DMS 273 (cell line): ENCODE measurements around the gene NAA60.

Source experiments
- DNase-seq: peaks from one replicate; lab custom pipeline; 2025; ENCODE audit not compliant: unreplicated experiment; lab: John Stamatoyannopoulos, UW

The NAA60 gene

DNA sequence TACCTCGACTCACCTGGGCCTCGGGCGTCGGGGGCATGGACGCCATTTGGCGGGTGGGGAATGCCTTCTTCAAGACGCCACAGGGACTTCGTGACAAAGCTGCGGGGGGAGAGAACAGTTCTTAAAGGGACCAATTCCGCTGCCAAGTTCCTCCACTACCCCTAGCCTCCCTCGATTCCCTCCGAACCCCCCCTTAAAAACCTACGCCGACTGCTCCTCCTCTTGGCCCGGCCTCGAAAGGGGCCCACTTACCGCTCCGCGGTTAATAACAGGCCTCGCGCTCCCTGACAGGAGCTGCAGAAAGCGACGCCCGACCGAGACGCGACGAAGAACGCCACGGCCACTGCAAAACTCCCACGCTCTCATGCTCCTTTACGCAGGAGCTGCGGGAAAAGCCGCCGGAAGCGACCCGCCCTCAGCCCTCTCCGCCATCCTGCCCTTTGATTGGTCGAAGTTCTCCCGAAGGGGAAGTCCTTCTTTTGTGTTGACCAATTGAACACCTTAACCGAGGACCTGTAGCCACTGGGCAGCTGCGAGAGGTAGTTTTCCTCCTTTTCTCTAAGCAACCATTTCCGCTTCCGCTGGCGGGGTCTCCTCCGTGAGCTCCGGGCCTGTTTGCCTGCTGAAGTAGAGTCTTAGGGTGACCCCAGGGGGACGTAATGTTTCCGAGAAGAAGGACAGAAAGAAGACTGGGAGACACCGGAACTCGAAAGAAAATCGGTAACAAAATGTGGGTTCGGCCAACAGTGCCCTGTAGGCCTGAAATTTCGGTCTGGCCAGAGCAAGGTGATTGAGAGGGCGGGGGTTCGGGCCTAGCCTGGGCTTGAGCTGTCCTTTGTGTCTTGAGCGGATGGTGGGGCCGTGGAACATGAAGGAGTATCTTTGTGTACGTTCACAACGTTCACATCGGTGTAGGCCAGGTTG, at the start of gene NAA60, which contains the start of gene ZNF597:
Gene NAA60, plus strand, starts transcription at position 573 of the 924 bp plus-strand sequence. CDS start 32,548 bp downstream, outside the sequence.
Gene ZNF597, minus strand, starts transcription at position 397 of the 924 bp plus-strand sequence. Its CDS starts 351 bp downstream, at position 46.
- peak; percentile 96 for DNase-seq

DNA sequence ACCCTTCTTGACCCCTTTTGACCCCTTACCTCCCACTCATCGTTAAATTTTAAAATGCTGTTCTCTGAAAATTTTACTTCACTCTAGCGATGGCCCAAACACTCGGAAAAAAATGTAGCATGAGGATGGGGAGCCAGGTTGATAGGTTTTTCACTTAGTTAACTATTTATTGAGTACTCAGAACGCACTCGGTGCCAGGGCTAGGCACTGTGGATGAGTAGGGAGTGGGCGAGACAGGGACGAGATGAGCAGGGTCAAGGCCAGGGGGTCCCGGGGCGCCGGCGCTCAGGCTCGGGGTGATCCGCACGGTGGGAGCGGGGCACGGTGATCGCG, 43.1 kb upstream of the NAA60 start:
- no peak for DNase-seq

DNA sequence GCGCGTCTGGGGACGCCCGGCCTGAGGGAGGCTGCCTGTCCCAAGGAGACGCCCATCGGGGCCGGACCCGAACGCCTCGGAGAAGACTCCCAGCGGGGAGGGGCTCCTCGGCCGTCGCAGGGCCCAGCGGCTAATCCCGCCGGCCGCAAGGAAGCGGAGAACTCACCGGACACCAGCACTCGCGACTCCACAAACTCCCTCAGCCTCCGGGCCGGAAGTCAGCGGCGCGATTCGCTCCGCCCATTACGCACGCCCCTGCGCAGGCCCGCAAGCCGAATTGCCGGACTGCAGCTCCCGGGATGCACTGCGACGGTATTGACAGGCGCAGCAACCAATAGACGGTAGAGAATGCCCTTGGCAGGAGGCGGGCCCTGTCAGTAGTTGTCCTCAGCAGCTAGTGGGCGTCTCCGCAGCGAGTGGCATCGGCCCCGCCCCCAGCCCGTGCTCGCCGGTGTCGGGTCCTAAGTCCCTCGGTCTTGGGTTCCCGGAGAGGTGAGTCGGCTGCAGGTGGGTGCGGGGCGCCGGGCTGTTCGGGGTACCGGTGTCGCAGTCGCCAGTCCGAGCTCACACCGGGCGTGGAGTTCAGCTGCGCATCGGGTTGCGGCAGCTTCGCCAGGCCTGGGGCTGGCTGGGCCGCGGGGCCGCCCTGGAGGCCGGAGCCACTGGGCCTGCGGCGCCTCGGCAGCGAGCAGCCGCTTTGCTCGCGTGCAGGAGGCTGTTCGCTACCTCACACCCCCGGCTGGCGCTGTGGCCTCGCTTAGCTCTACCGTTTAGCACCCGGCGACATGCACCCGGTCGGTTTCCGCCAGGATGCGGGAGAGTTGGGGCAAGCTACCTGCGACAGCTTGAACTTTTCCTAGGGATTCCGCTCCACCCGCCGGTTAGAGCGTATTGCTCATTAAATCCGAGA, 42.4 kb upstream of the NAA60 start, which contains the start of the genes ZNF174 and ZSCAN32:
Gene ZNF174, plus strand, starts transcription at position 437 of the 910 bp plus-strand sequence. CDS start 790 bp downstream, outside the sequence.
Gene ZSCAN32, minus strand, starts transcription at position 226 of the 910 bp plus-strand sequence. CDS start 3,447 bp downstream, outside the sequence.
- DNase-seq = peak; percentile 99

DNA sequence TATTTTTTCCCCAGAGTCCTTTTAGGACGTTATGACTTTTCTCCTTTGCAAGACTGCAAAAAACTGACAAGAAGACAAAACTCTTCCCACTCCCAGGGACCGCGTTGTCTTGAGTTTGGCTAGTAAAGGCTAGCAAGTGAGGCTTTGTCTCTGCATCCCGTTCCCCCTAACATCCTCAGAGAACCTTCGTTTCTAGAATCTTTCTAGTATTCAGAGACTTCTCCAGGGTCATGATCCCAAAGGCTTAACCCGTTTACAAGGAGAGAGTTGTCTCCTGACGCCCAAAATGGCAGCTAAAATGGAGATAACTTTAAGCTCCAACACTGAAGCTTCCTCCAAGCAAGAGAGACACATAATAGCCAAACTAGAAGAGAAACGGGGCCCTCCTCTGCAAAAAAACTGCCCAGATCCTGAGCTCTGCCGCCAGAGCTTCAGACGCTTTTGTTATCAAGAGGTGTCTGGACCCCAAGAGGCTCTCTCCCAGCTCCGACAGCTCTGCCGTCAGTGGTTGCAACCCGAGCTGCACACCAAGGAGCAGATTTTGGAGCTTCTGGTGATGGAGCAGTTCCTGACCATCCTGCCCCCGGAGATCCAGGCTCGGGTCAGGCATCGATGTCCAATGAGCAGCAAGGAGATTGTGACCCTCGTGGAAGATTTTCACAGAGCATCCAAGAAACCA, 41.6 kb upstream of the NAA60 start:
- DNase-seq = peak; percentile 68

DNA sequence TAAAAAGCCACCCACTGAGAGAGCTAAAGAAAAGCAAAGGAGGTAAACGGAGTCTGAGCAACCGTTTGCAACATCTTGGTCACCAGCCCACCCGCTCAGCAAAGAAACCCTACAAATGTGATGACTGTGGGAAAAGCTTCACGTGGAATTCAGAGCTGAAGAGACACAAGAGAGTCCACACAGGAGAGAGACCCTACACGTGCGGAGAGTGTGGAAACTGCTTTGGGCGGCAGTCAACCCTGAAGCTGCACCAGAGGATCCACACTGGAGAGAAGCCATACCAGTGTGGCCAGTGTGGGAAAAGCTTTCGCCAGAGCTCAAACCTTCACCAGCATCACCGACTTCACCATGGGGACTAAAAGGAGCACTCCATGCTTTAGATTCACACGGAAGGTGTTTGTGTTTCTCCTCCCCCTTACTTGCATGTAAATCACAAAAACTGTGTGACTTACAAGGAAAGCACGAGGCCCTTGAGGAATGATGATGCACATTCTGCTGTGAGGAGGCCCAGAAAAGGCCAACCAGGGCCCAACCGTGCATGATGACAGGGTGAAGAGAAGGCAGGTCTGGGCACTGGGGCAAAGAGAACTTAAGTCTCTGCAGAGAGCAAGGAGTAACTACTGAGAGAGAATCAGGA, 34.8 kb upstream of the NAA60 start:
- DNase-seq = no peak

DNA sequence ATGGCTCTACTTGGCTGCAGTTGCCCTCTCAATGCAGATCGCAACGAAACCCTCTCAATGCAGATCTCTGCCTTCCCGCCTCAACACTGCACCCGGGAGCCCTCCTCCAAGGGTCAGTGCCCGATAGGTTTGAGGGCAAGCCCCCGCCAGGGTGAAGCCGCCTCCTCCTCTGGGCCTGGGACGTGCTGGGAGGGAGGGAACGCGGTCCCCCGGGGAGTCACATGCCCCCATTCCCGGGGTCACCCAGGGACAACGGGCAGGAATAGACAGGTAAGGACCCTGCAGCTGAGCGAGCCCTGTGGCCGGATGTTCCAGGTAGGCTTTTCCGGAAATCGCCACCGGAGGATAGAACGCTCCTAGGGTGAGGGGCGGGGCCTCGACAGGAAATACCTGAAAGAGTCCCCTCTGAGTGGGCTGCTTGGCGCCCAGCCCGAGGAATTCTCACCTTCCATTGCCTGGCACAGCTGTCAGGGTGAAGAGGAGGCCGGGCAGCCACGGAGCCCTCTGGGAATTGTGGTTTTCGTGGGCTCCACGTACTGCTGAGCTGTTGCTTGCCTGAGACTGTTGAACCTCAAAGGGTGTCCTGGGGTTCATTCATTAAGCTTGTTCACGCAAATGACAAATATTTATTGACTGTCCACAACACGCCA, 29.6 kb upstream of the NAA60 start:
- peak; percentile 30 for DNase-seq

DNA sequence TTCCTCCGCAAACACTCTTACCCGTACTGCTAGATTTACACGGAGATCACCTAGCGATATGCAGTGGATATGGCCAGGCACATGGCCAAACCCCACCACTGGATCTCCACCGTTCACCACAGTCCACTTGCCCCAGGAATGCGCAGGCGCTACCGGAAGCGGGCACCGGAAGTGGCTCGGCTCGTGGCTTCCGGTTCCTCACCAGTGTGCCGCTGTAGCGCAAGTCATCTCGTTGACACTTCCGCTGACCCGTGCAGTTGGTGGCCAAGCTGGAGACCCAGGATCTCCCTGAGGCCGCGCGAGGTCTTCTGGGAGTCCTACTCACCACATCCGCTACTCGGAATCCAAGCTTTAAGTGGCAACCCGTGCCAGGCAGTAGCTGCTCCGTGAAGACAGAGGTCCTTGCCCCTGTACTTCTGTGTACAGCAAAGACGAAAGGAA, 11.7 kb upstream of the NAA60 start:
- DNase-seq = no peak

DNA sequence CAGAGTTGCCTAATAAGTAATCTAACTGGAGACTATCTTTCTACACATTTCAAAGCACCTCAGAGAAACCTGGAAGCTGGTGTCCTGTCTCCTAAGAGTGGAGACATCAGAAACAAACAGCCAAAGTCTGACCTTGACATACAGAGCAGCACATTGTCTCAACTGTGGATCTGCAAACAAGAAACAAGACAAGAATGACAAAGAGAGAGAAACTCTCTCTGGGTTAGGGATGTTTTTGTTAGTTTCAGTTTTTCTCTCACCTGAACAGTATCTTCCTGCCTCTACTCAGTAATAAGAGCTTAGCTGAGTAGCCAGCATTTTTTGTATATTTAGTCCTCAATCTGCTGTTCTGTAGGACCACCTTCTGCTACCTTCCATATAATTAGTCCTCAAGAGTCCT, 9.1 kb upstream of the NAA60 start:
- DNase-seq = no peak

DNA sequence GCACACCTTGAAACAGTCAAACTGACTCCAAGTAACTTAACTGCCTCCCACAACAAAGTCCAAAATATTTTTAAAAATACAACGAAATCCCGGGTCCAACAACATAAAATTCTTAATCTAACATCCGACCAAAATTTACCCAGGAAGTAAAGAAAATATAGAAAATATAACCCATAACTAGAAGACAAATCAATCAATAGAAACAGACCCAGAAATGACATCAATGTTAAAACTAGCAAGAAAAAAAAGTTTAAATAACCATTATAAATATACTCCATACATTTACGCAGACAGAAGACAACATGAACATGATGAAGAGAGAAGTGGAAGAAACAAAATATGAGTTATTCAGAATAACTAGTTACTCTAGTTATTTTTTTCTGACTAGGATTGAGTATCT, 3.8 kb upstream of the NAA60 start:
- no peak for DNase-seq

DNA sequence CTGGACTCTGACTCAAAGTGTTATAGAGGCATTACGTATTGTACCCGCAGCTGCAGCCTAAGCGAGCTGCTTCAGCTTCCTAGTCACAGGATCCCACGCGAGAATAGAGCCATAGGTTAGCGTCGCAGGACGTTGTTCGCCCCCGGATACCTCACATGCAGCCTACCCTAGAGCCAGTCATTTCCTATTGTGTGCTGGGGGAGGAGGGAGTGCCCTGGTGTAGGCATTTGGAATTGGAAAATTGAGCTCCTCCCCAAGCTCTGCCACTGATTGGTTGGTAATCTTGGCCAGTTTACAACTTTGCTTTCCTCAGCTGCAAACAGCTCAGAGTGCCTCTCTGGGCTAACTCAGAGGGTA, 530 bp downstream of the NAA60 start:
- DNase-seq = peak; percentile 76

DNA sequence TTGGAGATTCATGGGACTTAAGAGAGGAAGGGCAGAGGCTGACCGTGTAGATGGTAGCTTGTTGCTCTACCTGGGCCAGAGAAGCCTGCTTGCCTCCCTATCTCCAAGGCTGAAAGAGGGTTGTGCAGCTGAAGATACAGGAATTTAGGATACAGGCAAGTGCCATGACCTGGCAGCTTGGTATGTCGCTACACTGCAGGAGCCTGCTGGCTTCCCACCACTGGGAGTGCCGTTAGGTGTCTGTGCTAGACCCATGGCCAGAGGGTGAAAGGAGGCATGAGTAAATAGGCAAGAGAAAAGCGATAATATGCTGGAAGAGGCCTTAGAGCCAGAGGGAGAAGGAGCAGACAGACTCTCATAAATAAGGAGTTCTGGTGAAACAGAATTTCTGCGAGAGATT, 10.6 kb downstream of the NAA60 start:
- DNase-seq = peak; percentile 25

DNA sequence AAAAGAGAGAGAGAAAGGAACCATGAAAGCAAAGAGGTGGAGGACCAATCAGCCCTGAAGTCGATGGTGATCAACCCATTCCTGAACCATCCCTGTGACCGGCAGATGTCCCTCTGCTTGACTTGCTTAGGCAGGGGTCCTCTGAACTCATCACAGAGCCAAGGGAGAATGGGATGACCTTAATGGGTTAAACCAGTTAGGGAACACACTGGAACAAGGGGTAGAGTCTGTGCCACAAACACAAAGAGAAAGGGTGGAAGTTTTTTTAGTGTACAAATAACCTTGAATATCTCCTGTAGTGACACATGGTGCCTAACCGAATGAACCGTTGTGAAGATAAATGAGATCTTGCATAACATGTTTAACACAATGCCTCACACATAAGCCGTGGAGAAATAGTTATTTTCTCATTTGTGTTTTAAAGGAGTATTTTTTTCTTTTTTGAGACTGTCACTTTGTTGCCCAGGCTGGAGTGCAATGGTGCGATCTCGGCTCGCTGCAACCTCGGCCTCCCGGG, 11.2 kb downstream of the NAA60 start:
- no peak for DNase-seq

DNA sequence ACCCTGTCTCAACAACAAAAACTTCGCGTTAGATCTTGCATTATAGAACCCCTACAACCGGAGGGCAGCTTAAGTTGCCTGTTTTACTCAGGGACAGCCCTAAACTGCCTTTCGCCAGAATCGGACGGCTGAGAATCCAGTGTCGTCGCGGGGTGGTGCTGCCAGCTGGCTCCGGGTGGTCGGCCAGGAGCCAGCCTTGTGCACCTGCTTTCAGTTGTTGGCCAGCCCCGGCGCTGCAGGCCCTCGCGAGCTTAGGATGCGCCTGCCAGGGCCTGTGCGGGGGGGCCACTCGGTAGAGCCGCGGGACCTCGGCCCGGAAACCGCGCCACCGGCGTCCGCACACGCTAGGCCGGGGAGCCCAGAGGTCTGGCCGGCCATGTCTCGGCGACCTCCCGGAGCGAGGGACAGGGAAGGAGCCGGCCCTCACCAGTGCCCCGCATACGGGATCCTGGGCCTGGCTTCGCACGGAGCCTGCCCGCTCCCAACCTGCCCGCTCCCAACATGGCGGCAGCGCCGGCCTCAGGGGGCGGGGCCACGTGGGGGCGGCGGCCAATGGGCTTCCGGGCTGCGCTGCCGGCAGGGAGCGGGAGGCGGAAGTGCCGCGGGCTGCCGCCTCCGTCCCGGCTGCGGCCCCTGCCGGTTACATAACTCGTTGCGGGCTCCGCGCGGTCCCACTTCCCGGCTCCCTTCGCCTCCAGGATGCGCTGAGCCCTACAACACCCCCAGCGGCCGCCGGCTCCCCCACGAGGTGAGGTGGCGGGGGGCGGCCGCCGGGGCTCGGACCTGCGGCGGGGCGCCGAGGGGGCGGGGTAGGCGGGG, 14.2 kb downstream of the NAA60 start:
- DNase-seq = peak; percentile 97

DNA sequence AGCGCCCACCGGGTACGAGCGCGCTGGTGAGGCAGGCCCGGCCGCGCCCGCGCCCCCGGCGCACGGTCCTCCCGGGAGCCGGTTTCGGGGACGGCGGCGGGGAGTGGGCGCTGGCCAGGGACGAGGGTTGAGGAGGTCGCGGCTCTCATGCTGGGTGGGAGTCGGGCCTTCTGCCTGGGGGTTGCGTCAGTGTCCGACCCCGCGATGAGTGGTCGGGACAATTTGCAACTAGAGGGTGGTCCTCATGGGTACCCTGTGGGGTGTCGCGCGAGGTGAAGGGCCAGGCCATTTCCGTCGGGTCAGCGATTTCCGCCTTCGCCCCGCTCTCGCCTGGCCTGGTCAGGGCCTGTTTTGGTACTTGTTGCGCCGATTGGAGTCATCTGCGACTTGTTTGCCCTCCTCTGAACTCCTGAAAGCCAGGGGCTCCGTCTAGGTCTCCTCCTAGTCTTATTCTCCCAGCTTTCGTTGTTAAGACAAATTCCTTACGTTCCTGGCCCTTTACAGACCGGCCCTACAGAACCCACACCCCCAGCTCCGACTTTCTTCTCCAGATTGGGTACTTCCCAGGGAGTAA, 14.9 kb downstream of the NAA60 start:
- DNase-seq = peak; percentile 45

DNA sequence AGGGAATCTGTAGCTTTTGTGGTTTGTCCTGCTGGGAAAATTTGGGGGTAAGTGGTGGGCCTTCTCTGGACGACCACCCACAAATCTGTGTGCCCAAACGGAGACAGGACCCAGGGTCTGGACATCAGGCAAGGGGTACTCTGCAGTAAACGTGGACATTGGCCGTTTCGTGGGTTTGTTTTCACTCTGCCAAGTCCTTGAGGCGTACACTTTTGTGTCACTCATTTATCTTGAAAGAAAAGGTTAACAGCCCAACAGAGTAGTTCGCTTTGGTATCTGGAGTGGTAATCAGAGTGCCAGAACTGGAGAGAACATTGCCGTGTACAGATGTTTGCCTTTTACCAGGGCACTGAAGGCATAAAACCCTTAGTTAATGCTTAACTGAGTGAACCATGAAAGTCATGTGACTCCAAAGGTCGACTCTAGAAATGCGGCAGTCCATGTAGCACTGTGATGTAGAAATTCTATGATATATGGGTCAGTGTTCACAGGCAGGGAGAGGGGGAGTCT, 15.4 kb downstream of the NAA60 start:
- peak; percentile 51 for DNase-seq

DNA sequence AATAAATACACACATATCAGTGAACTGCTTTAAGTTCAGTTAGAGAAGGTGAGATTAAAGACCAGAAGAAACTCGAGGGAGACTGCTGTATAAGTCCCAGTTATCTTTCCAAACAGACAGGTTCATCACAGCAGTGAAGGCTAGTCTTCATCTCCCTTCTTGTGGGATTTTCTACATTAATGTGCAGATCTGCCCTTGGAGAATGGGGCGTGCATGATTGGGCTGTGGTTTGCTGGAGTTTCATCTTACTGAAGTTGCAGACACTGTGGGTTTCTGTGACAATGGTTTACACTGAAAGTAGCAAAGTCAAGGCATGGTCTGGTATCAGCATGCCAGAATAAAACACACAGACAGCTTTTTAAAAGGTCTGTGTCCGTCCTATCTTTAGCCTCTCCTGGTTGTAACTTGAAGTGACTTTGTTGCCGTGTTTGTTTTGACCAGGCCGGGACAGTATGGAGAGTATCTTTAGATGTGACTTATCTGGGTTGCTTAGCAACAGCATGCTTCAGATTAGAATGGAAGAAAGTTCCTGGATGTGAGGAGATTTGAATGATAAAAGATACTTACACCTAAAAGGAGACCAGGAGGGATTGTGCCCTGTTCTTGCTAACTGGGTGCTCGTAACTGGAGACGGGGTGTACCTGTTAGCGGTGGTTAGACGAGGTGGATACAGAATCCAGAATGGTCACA, 16.1 kb downstream of the NAA60 start:
- peak; percentile 31 for DNase-seq

DNA sequence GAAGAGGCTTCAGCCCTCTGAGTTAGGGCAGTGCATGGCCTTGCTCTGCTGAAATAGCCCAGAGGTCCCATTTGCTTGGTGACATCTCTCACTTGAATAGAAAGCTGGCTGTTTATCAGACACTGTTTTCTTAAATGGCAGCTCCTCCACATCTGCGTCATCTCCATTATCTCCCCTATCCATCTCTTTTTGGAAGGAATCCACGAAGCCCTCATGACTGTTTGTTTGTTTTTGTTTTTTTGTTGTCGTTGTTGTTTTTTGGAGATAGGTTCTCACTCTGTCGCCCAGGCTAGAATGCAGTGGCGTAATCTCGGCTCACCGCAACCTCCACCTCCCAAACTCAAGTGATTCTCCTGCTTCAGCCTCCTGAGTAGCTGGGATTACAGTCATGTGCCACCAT, 16.6 kb downstream of the NAA60 start:
- no peak for DNase-seq

DNA sequence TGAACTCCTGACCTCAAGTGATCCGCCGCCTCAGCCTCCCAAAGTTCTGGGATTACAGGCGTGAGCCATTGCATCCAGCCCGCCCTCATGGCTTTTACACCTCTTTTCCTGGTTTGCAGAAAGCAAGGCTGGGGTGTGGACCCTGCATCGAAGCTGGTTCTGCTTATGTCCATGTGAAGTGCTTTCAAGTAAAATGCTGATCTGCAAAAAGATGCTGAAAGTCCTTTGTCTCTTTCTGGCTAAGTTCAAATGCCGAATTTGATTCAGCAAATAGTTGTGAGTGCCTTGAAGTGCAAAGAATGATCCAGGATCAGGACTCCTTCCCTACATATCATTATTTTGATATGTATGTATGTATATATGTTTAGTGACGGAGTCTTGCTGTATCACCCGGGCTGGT, 17.1 kb downstream of the NAA60 start:
- no peak for DNase-seq
